Natural killer cell (primary cell): ENCODE results near the gene GULP1. TPM values are rescaled to one million over a fixed set of nuclear protein-coding genes. Genes with fewer than 3 reads are reported as not detected.

ENCODE experiments used
- ATAC-seq, 3 donors: fragments of 150-1000 bp in 2 of 3; fragments of 200-7000 bp in 1 of 3; cut with Tn5 transposase; 1 replicate in 1 of 3; 2 replicates in 2 of 3; pipeline ENCODE4 v1.10.0; 2021; ENCODE audit warnings: mild to moderate bottlenecking in 2 of 3, moderate library complexity in 2 of 3
- DNase-seq, 2 donors: peaks; one replicate each; pipeline versions ENCODE4 v3.0.0 to v3.0.0-alpha.2; 2013 to 2021; ENCODE audit warnings: mixed read lengths in 1 of 2
- H3K27ac ChIP-seq: one replicate; pipeline ENCODE4 v1.5.1; 2013; ENCODE audit warnings: mild to moderate bottlenecking, low read length
- H3K27me3 ChIP-seq: one replicate; pipeline ENCODE4 v1.6.1; 2013; ENCODE audit warnings: low read length; ENCODE audit not compliant: control insufficient read depth, insufficient read depth
- H3K36me3 ChIP-seq: one replicate; pipeline ENCODE4 v1.6.1; 2013; ENCODE audit warnings: low read length; ENCODE audit not compliant: control insufficient read depth, insufficient read depth
- H3K4me1 ChIP-seq: one replicate; pipeline ENCODE4 v1.6.1; 2013; ENCODE audit warnings: low read length; ENCODE audit not compliant: control insufficient read depth, insufficient read depth
- H3K4me3 ChIP-seq: one replicate; pipeline ENCODE4 v1.5.1; 2013; ENCODE audit warnings: low read length
- H3K9me3 ChIP-seq: one replicate; pipeline ENCODE4 v1.6.1; 2013; ENCODE audit warnings: low read length; ENCODE audit not compliant: control insufficient read depth, insufficient read depth
- H3K27ac Mint-ChIP-seq, 2 donors: one replicate each; pipeline ENCODE4 v1.8.0; 2022; ENCODE audit warnings: mild to moderate bottlenecking in 2 of 2, mixed read lengths in 2 of 2, moderate library complexity in 1 of 2
- H3K27me3 Mint-ChIP-seq, 2 donors: one replicate each; pipeline ENCODE4 v1.8.0; 2022; ENCODE audit warnings: low read depth in 2 of 2, mixed read lengths in 2 of 2
- H3K36me3 Mint-ChIP-seq: one replicate; pipeline ENCODE4 v1.8.0; 2022; ENCODE audit warnings: mixed read lengths
- H3K4me1 Mint-ChIP-seq, 2 donors: one replicate each; pipeline ENCODE4 v1.8.0; 2022; ENCODE audit warnings: mixed read lengths in 2 of 2
- H3K4me3 Mint-ChIP-seq: one replicate; pipeline ENCODE4 v1.8.0; 2022; ENCODE audit warnings: mild to moderate bottlenecking, moderate library complexity, mixed read lengths
- H3K9me3 Mint-ChIP-seq, 2 donors: one replicate each; pipeline ENCODE4 v1.8.0; 2022; ENCODE audit warnings: mixed read lengths in 2 of 2
- CTCF ChIP-seq: fragments of 200-600 bp; IDR thresholded peaks from one replicate; pipeline ENCODE4 v1.8.0; 2022; ENCODE audit warnings: antibody characterized with exemption
- WGBS: methylation state at CpG from one replicate; pipeline ENCODE4 v1.1.7; 2013; ENCODE audit warnings: missing lambda C conversion rate; ENCODE audit not compliant: insufficient coverage; 5-methylcytosine and 5-hydroxymethylcytosine counted together
- intact Hi-C: fragments of 100-400 bp; cut with micrococcal nuclease; formaldehyde crosslinking; loops from one replicate; pipeline ENCODE4 v1.14.2; 2022
- total RNA-seq, 4 donors: library from RNA; stranded (reverse); fragments of 120-200 nt in 1 of 4; gene quantifications; one replicate each; pipeline versions ENCODE4 v1.2.3 to v1.2.4, GENCODE V29; 2013 to 2022

The GULP1 gene
- total RNA-seq, 3 donors from 2014 or later (not counting 1 experiment from before 2014, with no cell fraction given) = not detected

- no peak for TF ChIP-seq CTCF
- ATAC-seq (no peak), DNase-seq (no peak)
- Histone ChIP-seq H3K27ac (no peak overlapping the region), H3K9me3 (peaks cover 2% of the 10 kb centered on the region), H3K4me3 (no peak overlapping the region), H3K27me3 (no peaks in the 10 kb centered on the region), H3K36me3 (no peaks in the 10 kb centered on the region), H3K4me1 (no peaks in the 10 kb centered on the region)
- Mint-ChIP-seq H3K27me3 (no peaks in the 10 kb centered on the region), H3K9me3 (peaks cover 6 to 11% of the 10 kb centered on the region in 2 donors), H3K4me3 (no peak overlapping the region), H3K27ac (no peak overlapping the region), H3K4me1 (no peaks in the 10 kb centered on the region), H3K36me3 (no peaks in the 10 kb centered on the region)
- whole genome bisulfite sequencing = 94% methylated on average over 3 of the region's 3 CpGs
- intact Hi-C loops = no loop called here
Measured at GRCh38 chr2:188379748-188380147, 88.1 kb downstream of the GULP1 start.

DNA sequence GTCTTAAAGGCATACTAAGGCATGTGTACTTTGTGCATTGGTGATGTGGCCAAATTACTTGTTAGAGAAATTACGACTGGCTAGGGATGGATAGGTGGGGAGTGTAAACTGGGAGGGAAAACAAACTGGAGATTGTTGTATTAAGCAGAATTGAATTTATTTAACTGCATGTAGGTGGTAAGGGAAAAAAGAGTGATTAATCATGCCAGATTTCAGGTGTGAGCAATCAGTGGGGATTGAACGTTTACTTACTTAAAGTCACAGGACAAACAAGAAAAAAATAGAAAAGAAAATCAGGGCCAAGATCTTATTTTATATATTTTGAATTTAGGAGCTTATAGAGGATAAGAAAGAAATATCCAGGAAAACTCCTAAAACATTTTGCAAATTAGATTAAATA lies 88.6 kb downstream of the GULP1 start:
- H3K4me3 ChIP-seq = no peak overlapping the region
- H3K4me1 Mint-ChIP-seq = no peaks in the 10 kb centered on the region
- H3K27ac Mint-ChIP-seq = no peak overlapping the region
- DNase-seq = no peak
- H3K36me3 ChIP-seq = no peaks in the 10 kb centered on the region
- WGBS = 79% methylated on average over 1 of the region's 2 CpGs
- no peaks in the 10 kb centered on the region for H3K27me3 ChIP-seq
- H3K27me3 Mint-ChIP-seq = no peaks in the 10 kb centered on the region
- peaks cover 3% of the 10 kb centered on the region for H3K9me3 ChIP-seq
- H3K4me3 Mint-ChIP-seq = no peak overlapping the region
- H3K36me3 Mint-ChIP-seq = no peaks in the 10 kb centered on the region
- H3K9me3 Mint-ChIP-seq = peaks cover 6 to 11% of the 10 kb centered on the region in 2 donors
- no peaks in the 10 kb centered on the region for H3K4me1 ChIP-seq
- no peak for ATAC-seq
- no peak for TF ChIP-seq CTCF
- H3K27ac ChIP-seq = no peak overlapping the region
- intact Hi-C loops = no loop called here

- H3K4me3 ChIP-seq = no peak overlapping the region
- DNase-seq = no peak
Measured at GRCh38 chr2:188381614-188382013, 89.9 kb downstream of the GULP1 start.

More at GRCh38 chr2:188381614-188382013, 89.9 kb downstream of the GULP1 start:
- intact Hi-C loops = no loop called here
- Histone ChIP-seq H3K4me1 (no peaks in the 10 kb centered on the region), H3K36me3 (no peaks in the 10 kb centered on the region), H3K9me3 (peaks cover 3% of the 10 kb centered on the region), H3K27me3 (no peaks in the 10 kb centered on the region), H3K27ac (no peak overlapping the region)
- Mint-ChIP-seq H3K9me3 (peaks cover 8 to 17% of the 10 kb centered on the region in 2 donors), H3K4me1 (no peaks in the 10 kb centered on the region), H3K27me3 (no peaks in the 10 kb centered on the region), H3K4me3 (no peak overlapping the region), H3K27ac (no peak overlapping the region), H3K36me3 (no peaks in the 10 kb centered on the region)
- no peak for TF ChIP-seq CTCF
- ATAC-seq = no peak
- WGBS = no CpG with 5 or more reads among the region's 1 CpG
